ENCODE measurements around the gene CBLB.

- TF ChIP-seq CTCF (conservative IDR thresholded peaks at IDR 0.05) = no peak
- TF ChIP-seq ZFX (IDR thresholded peaks at IDR 0.05) = no peak
Measured at GRCh38 chr3:105888621-105889579, 20.1 kb upstream of the CBLB start.

Measured in C4-2B (cell line).